Stimulated activated CD8-positive, alpha-beta memory T cell treated with anti-CD3 and anti-CD28 coated beads, Interleukin-4, amount 100 ng/mL, for 48 hours (primary cell): Measurements from ENCODE around the gene HS3ST4.
"Not testable (repeated sequence)": the region's sequence is repeated elsewhere in the genome, so short reads cannot be mapped to it uniquely, and the experiment has no call there.

Experiments used
- DNase-seq: peaks from one replicate; pipeline ENCODE4 v3.0.0-alpha.2; 2020

HS3ST4 gene

DNA sequence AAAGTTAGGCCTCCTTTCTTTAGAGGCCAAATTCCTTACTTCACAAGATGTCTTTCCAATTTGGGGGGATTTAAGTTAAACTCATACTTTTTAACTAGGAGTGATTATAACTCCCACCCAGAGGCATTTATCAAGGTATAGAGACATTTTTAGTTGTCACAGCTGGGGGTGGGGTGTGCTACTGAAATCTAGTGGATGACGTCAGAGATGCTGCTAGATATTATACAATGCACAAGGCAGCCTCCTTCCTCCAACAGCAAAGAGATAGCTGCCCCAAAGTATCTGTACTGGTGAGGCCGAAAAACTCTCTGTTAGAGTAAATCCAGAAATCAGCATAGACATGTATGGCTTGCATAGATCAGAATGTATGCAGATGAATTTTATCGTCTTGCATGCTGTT, 324.0 kb downstream of the HS3ST4 start:
- DNase-seq: no peak

DNA sequence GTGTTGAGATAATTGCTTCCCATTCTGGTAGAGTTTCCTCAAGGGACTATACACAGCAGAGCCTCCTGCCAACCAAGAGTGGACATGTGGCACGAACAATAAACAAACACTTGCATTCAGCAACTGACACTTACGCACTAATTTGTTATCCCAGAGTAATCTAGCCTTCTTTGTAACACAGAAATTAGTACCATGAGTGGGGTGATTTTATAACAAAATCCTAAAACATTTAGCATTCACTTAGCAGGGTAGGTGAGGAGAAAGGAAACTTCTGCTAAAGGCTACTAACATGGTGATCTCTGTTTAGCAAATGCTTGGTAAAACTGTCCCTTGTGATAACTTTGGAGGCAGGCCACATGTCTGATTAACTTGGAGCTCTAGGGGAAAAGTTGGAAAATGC, 325.2 kb downstream of the HS3ST4 start:
- no peak for DNase-seq

DNA sequence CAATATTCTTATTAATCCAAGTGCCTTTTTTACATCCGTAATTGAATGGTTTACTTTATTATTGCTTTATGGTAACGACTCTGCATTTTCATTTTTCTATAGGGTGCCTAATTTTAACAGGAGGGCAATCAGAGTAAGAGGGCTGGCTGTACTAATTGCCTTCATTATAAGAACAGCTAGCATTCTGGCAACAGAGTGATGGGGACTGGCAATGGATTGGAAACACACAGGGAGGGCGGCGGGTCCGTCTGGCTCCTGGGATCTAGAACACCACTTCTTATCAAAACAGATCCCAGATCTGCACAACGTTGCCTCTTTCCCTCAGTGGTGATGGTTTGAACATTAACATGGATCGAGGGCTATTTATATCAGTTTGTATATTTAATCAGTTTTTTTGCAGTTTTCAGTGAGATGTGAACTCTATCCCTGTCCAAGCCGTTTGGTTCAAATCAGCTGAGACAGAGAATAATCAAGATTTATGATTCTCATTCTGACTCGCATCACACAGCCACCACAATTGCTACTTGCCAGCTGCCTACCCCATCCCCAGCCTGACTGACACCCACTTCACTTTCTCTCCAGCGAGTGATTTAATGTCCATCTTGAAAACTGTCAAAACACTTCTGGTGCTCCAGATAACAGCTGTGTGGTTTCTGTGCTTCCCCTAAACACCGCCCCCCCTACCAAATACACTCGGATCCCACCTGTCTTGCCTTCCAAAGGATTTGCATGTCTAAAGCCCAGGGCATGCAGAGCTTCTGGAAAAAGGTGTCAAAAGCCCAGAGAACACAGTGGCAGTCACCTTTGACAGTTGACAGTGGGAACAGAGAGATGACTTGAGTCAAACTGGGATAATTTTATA, 327.9 kb downstream of the HS3ST4 start:
- no peak for DNase-seq

DNA sequence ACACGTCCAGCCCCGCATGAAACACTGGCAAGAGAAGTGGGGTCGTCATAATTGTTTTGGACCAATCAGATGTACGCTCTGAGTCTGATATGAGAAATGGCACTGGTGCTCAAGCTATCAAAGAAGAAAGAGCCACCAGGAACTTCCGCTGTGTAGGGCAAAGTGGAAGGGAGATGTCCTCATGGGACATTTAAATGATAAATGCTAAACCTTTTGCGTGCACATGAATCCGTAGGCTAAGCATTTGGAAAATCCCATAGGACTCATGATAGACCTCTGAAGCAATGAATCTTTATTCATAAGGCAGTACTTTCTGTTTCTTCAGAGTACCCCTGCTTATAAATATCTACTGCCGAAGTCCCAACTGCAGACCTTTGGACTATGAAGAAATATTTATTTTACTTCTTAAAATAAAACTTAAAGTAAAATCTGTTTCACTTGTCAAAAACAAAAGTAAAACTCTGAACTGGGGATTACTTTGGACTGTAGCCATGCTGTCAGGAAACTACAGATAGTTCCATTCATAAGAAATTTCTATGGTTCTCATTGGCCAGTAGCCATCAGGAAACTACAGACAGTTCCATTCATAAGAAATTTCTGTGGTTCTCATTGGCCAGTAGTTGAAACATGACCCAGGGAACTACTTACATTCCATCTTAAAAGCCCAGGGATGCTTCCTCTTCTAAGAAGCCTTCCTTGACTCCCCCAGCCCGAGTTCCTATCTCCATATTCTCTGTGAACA, 335.1 kb downstream of the HS3ST4 start:
- DNase-seq: no peak

DNA sequence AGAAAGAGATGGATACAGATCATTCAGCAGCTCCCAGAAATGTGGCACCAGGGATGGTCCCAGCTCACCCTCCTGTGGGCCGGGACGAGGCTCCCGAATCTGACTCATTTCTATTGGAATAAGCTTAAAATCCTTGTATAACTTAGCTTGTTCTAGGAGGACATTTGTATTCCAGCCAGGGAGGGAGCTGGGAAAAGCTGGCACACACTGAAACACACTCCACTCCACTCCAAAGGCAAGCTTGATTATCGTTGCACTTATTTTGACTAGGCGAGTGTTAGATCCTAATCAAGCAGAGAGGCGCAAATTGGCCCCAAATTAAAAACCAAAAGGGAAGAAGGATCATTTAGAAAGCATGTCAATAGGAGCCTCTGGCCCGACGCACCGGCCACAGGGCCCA, 339.5 kb downstream of the HS3ST4 start:
- DNase-seq: no peak

DNA sequence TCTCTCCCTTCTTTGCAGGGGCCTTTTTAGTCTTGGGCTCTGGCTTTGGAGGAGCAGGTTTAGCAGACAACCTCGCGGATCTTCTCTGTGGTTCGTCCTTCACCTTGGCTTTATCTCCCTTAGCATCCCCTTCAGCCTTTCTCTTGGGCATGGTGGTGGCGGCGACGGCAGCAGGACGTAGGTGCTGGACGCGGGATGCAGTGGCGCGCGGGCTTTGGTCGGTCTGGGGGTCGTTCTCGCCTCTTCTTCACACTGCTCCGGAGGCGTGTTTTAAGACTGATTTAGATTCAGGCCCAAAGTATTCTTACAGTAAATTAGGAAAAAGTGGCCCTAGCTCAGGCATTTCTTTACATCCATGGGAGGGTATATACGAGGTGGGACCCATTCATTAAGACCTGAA, 340.9 kb downstream of the HS3ST4 start:
- not testable (repeated sequence) for DNase-seq

DNA sequence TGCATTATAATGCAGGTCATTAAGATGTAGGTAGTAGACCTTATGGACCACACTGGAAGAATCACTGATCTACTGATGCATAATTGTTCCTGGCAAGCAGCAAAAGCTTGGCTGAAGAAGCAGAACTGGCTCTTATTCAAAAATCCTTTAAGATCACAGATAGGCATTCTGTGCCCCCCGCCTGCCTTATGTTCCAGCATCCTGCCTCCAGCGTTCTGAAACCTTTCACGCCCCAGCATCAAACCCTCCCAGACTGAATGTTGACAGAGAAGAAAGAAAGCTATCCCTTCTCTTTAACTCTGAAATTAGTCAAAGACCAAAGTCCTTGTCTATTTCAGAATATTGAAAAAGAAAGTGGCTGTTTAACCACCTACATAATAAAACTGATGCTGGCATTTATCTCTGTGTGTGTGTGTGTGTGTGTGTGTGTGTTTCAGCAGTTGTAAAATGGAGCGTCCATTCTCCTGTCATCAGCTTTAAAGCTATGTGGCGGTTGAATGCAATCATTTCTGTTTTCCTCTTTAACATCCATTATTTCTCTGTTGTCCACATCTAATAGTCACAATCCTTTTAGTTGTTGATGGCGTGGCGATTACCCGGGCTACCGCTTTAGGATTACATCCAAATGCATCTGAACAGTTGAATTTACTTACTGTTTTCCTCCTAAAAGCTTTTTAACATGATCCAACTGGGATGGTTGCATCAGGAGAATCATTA, 350.4 kb downstream of the HS3ST4 start:
- no peak for DNase-seq

DNA sequence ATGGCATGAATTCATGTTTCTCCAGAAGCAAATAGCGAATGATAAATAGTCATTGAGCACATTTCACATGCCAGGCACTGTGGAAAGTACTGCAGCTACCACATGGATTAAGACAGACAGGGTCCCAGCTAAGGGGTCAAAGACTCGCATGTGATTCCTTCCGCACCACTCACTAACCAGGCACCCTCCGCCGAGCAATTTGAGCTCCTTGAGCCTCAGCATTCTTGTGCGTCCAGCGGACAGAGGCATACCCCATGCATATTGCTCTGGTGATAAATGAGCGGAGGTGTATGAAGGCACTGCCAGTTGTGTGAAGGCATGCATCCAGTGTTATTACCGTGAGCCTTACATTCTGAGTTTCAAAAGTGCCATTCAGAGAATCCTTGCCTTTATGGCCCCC, 358.7 kb downstream of the HS3ST4 start:
- DNase-seq: no peak

DNA sequence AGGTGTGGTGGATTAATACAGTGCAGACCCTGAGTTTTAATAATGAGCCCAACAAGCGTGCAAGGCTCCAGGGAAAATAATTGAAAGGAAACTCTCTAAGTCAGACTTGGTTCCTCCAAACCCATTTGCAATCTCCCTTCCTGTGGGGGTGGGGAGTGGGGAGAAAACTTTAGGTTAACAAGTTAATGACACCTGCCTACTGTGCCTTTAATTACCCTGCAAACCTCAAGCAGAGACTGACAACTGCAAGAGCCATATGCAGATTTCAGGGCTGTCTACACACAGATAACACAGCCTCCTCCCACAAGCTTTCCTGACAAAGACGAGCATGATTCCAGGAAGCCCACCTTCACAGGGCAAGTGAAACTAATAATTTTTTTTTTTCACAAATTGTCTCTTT, 359.3 kb downstream of the HS3ST4 start:
- no peak for DNase-seq

DNA sequence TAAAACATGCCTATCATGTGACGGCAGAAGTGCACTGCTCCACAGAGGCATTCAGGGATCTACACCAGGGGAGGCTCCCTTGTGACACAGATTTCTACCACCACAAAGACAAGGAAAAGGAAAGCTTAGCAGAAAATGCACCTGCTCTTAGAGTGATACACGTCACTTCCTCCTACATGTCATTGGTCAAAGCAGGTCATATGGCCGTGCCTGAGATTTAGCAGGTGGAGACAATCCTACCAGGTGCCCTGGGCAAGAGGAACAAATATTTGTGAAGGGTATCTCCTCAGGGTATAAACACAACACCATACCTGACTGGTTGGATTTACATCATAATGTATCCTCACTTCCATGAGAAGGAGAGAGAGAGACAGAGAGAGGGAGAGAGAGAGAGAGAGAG, 362.1 kb downstream of the HS3ST4 start:
- DNase-seq: no peak

DNA sequence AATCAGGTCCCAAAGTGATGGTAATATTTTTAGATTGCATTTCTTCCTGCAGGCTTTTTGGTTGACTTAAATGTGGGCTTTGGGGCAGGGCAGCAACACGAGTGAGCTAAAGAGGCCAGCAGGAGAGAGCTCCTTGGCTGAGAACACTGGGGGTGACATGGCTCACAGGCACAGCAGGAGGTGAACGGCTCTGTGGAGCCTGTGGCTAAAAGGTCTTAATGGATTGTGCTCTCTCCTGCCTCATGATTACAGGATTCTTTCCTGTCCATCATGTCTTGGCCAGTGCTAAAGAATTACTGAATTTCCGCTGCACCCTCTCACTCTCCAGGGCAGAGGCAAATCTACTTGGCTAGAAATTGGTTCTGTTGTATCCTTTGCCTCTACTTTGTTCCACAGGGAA, 366.6 kb downstream of the HS3ST4 start:
- no peak for DNase-seq

DNA sequence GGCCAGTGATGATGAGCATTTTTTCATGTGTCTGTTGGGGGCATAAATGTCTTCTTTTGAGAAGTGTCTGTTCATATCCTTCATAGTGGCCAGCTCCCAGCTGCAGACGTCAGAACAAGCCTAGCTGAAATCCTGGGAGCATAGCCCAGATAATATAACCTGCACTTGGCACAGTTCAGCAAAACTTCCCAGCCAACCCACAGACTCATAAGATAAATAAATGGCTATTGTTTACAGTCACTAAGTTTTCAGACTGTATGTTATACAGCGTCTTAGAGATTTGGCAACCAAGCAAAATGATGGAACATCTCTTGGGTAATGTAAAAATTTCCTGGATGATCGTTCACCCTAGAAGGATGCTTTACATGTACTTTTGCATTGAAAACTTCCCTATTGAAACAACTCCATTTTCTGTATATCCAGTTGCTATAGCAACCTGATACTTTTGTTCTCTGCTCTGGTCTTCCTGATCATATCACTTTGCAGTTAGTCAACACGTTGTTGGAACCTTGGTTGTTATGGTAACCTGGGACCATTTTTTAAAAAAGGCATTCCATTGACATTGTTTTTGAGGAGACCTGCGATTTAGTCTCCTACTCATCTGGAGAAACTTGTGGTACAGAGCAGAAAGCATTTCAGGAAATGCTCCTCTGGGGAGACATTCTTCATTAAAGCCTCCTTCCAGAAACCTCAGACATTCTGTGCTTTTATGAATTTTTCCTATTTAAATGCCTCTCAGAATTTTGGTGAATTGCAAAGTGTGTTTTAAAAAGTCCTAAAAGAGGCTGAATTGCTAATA, 378.7 kb downstream of the HS3ST4 start:
- no peak for DNase-seq

DNA sequence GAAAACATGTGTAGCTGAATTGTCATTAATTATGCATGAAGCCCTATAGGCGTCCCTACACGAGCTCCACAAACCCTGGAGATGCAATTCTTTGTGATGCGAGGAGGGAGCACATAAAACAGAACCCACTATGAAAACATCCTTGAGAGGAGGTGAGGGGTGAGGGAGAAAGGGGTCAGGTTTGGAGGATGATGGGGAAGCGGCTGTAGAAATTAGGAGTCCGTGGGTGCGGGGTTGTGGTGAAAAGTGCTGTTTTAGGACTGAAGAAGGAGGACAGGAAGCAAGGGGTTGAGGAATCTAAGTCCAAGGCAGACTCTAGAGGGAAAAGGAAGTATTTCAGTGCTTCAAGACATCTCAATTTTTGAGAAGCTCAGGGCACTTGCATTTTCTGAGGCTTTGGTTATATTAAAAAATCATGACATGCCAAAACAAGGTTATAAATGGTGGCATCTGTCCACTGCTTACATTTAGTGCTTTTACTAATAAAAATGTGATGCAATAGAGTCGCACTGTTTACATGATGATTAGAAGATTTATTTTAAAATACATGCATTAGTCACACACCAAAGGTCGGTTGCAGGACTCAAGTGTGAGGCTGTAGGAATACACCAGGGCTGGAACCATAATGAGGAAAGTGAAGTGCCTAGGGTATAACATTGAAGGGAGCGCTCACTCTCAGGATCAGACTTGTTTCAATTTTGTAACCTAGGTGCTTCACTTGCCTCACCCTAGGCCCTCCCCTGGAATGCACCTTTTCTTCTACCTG, 379.5 kb downstream of the HS3ST4 start:
- no peak for DNase-seq

DNA sequence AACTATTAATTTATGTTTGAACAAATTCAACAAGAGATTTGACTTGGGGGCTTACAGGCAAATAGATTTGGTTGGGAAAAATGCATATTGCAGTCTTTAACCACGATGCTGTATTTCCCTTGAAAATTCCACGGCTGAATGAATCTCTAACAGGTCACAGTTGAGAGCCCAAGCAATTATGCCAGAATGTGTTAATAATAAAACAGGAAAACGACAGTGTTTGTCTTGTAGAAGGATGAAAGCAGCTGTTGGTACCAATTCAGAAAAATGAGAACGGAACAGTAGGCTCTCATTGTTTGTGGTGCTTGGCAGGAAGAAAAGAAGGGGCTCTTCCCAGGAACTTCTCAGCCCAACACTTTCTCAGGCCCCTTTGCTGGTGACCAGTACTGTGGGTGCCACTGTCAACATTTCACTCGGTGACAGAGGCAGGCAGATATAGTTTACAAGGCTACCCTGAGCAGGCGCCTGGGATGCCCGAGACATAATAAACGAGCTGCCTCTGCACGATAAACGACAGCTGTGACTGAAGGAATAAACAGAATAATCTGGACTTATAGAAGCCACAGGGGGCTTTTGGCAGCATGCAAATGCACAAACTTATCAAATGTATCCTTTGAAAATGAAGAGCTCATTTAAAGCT, 387.1 kb downstream of the HS3ST4 start:
- DNase-seq: no peak

DNA sequence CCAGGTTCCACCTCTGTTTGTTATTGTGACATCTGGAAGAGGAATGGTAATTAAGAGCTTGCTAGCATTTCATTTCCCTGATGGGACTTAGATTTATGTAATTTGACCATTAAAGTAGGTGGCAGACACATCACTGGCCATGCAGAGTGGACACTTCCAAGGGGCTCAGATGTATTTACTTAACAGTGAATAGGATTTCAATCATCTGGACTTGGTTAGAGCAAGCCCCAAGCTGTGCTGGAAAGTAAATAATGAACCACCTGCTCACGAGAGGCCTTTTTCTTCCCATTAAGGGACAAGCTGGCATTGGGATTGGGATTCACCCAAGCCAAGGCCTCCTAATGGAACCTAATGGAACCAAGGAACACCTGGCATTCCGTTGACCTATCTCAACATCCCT, 395.3 kb downstream of the HS3ST4 start:
- no peak for DNase-seq

DNA sequence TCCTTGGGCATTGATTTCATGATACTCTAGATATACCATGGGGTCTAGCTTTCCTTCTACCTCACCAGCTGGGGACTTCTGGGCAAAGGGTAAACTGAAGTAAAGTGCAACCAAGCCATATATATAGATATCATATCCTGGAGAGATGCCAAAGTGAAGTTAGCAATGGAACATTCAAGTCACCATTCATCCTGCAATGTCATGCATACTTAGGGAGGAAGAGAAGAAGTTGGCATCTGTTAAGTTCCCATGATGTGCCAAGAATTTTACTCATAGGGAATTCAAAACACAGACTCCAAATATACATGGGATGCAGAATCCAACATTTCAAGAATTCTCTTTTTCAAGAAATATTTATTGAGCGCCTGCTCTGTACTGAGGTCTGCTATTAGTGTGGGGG, 399.8 kb downstream of the HS3ST4 start:
- DNase-seq: no peak

DNA sequence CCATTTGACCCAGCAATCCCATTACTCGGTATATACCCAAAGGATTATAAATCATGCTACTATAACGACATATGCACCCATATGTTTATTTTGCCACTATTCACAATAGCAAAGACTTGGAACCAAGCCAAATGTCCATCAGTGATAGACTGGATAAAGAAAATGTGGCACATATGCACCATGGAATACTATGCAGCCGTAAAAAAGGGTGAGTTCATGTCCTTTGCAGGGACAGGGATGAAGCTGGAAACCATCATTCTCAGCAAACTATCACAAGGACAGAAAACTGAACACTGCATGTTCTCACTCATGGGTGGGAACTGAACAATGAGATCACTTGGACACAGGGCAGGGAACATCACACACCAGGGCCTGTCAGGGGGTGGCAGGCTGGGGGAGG, 406.4 kb downstream of the HS3ST4 start:
- not testable (repeated sequence) for DNase-seq

DNA sequence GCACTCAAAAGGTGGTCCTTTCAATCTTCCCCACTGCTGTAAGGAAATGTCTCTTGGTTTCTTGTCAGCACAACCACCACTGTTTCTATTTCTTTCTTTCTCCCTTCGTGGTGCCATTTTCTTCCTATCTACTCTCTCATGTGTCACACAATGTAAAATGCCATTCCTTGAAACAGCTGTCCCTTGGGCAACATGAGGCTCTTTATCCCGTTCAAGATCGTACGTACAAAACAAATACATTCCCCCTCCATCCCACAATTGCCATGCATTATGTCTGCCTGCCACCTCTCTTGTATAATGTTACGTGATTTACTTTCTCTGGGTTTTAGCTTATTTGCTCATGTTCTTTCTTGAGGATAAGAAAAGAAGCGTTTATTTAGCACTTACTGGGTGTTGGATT, 410.6 kb downstream of the HS3ST4 start:
- DNase-seq: no peak

DNA sequence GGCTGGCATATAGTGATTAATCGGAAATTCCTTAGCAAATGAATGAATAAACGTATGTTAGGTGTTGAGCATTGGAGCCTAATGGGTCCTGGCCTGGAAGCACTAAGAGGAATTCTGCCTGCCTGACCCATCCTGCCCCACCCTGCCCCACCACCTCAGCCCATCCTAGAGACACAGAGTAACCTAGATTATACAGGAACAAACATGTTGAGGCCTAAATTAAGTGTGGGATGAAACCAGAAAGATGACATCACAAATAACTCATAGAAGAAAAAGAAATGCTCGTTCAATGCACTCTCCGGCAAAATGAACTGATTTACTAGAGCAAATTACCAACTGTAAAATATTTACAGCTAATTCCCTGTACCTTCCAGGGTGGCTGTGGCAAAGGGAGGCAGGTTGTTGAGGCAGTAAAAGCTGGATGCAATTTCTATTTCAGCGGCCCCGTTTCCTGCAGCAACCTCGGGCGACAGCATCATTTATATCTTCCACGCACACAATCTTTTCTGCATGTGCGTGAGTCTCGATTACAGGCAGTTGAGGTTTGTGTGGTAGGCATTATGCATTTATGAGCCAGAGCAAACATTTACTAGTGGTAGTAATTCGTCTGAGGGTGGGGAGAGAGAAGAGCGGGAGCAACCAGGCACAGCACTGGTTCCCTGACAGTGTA, 417.2 kb downstream of the HS3ST4 start:
- DNase-seq: no peak

DNA sequence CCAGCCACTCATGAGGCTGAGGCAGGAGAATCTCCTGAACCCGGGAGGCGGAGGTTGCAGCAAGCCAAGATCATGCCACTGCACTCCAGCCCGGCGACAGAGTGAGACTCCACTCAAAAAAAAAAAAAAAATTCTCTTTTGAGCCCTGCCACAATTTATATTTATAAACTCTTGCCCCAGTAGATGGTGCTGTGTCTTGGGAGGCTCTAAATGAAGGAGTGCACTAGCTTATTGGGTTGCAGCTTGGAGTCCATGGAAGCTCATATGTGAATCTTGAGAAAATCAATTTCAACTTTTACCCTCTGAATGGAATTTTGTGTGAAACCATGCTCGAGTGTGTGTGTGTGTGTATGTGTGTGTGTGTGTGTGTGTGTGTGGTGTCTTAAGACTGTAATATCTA, 420.1 kb downstream of the HS3ST4 start:
- no peak for DNase-seq

DNA sequence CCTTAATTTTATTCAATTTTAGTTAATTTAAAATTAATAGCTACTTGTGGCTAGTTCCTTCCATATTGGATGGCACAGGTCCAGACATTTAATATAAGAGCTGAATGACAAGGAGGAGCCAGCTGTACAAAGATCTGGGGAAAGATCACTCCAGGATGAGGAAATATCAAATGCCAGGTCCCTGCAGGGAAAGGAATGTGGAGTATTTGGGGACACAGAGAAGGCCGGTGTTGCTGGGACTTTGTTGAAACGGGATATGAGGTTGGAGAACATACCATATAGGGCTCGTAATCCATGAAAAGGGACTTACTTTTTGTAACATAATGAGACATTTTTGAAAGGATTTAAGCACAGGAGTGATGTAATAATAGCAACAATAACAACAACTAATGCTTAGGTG, 426.8 kb downstream of the HS3ST4 start:
- DNase-seq: no peak
